ENCODE measurements around the gene DIAPH2. TPM values are rescaled to one million over a fixed set of nuclear protein-coding genes. Genes with fewer than 3 reads are reported as not detected.

DIAPH2 gene
- total RNA-seq, 4 donors from 2014 or later, result 40.2 to 52.2 (median 44.8) TPM

GRCh38 chrX:97594646-97595224, 910.1 kb downstream of the DIAPH2 start:
- no peak for TF ChIP-seq CTCF (IDR thresholded peaks at IDR 0.05)
- TF ChIP-seq EP300 (IDR thresholded peaks at IDR 0.05), result no peak
- TF ChIP-seq POLR2A (IDR thresholded peaks at IDR 0.05), result no peak
- Histone ChIP-seq H3K27me3 (peaks cover 0 to 7% of the 10 kb centered on the region in 2 donors), H3K27ac (no peak overlapping the region), H3K4me1 (no peaks in the 10 kb centered on the region), H3K4me3 (no peak overlapping the region), H3K9me3 (no peaks in the 10 kb centered on the region), H3K36me3 (no peaks in the 10 kb centered on the region)
- WGBS, 2 donors, result 74 to 82% methylated on average over 7 of the region's 7 CpGs
- no peak for DNase-seq (ENCODE audit: low spot score in 2 of 2)

GRCh38 chrX:97597954-97598353, 913.3 kb downstream of the DIAPH2 start:
- no peaks in the 10 kb centered on the region for H3K27me3 ChIP-seq
- H3K4me1 ChIP-seq, result no peaks in the 10 kb centered on the region
- TF ChIP-seq CTCF (IDR thresholded peaks at IDR 0.05) (no peak), EP300 (IDR thresholded peaks at IDR 0.05) (no peak), POLR2A (IDR thresholded peaks at IDR 0.05) (no peak)
- H3K27ac ChIP-seq, result no peak overlapping the region
- no peak overlapping the region for H3K4me3 ChIP-seq
- H3K36me3 ChIP-seq, result no peaks in the 10 kb centered on the region
- WGBS, 2 donors, result 63 to 65% methylated on average over 5 to 6 of the region's 6 CpGs
- DNase-seq (ENCODE audit: low spot score in 2 of 2), result no peak
- no peaks in the 10 kb centered on the region for H3K9me3 ChIP-seq

- H3K9me3 ChIP-seq, result no peaks in the 10 kb centered on the region
- no peaks in the 10 kb centered on the region for H3K27me3 ChIP-seq
- DNase-seq (ENCODE audit: low spot score in 2 of 2), result no peak
- no peaks in the 10 kb centered on the region for H3K36me3 ChIP-seq
- no peak for TF ChIP-seq POLR2A (IDR thresholded peaks at IDR 0.05)
- no peak for TF ChIP-seq CTCF (IDR thresholded peaks at IDR 0.05)
- TF ChIP-seq EP300 (IDR thresholded peaks at IDR 0.05), result no peak
- no peak overlapping the region for H3K4me3 ChIP-seq
- no peak overlapping the region for H3K27ac ChIP-seq
- H3K4me1 ChIP-seq, result no peaks in the 10 kb centered on the region
- WGBS, 2 donors, result 78 to 90% methylated on average over 3 of the region's 3 CpGs
These were observed 918.0 kb downstream of the DIAPH2 start for GRCh38 chrX:97602465-97603258.

- DNase-seq (ENCODE audit: low spot score in 2 of 2), result no peak
- 37% methylated on average over 3 of the region's 3 CpGs for WGBS, 2 donors
- no peaks in the 10 kb centered on the region for H3K9me3 ChIP-seq
- H3K4me1 ChIP-seq, result no peaks in the 10 kb centered on the region
- H3K27ac ChIP-seq, result no peak overlapping the region
- H3K36me3 ChIP-seq, result no peaks in the 10 kb centered on the region
- TF ChIP-seq POLR2A (IDR thresholded peaks at IDR 0.05) (no peak), EP300 (IDR thresholded peaks at IDR 0.05) (no peak), CTCF (IDR thresholded peaks at IDR 0.05) (no peak)
- no peak overlapping the region for H3K4me3 ChIP-seq
- no peaks in the 10 kb centered on the region for H3K27me3 ChIP-seq
These were observed 920.6 kb downstream of the DIAPH2 start for GRCh38 chrX:97605271-97605670.

- no peak overlapping the region for H3K4me3 ChIP-seq
- no peak overlapping the region for H3K27ac ChIP-seq
- no peaks in the 10 kb centered on the region for H3K27me3 ChIP-seq
- TF ChIP-seq EP300 (IDR thresholded peaks at IDR 0.05) (no peak), CTCF (IDR thresholded peaks at IDR 0.05) (no peak), POLR2A (IDR thresholded peaks at IDR 0.05) (no peak)
- no peaks in the 10 kb centered on the region for H3K4me1 ChIP-seq
- 88 to 100% methylated on average over 1 of the region's 1 CpG for WGBS, 2 donors
- no peaks in the 10 kb centered on the region for H3K9me3 ChIP-seq
- no peak for DNase-seq (ENCODE audit: low spot score in 2 of 2)
- H3K36me3 ChIP-seq, result no peaks in the 10 kb centered on the region
These were observed 924.7 kb downstream of the DIAPH2 start for GRCh38 chrX:97609357-97609756.

All from tibial nerve (tissue), 4 donors.